ENCODE results near the gene CD82.

GRCh38 chr11:44527476-44527875, 38.0 kb upstream of the CD82 start:
- no peak for TF ChIP-seq POLR2A (IDR thresholded peaks at IDR 0.05; ENCODE audit: low read depth, low read length)
- TF ChIP-seq POLR2AphosphoS5 (IDR thresholded peaks at IDR 0.05; ENCODE audit: low read depth, low read length): no peak
- no peak for TF ChIP-seq TAF1 (IDR thresholded peaks at IDR 0.05; ENCODE audit: low read depth, low read length)
- no peak for TF ChIP-seq SPI1 (IDR thresholded peaks at IDR 0.05; ENCODE audit: low read depth, low read length)
- no peak for TF ChIP-seq POU2F2 (IDR thresholded peaks at IDR 0.05; ENCODE audit: low read depth, low read length)
- TF ChIP-seq PAX5 (IDR thresholded peaks at IDR 0.05; ENCODE audit: insufficient read depth, low read length, severe bottlenecking): no peak
